Mesendoderm (in vitro differentiated cells): Measurements from ENCODE around the gene CREBBP.

Experiments
- DNase-seq: peaks from one replicate; pipeline ENCODE4 v3.0.0; 2013
- H2AK5ac ChIP-seq: 2 replicates; pipeline ENCODE4 v1.6.1; 2013; ENCODE audit warnings: low read length, inconsistent platforms
- H2BK120ac ChIP-seq: 2 replicates; pipeline ENCODE4 v1.6.1; 2013; ENCODE audit warnings: low read depth, mild to moderate bottlenecking, low read length, moderate library complexity, mixed read lengths
- H2BK15ac ChIP-seq: replicated peaks from 2 replicates; pipeline ENCODE4 v1.6.1; 2013; ENCODE audit warnings: low read depth, mild to moderate bottlenecking, moderate library complexity
- H2BK5ac ChIP-seq: 2 replicates; pipeline ENCODE4 v1.6.1; 2013; ENCODE audit warnings: low read length, inconsistent platforms
- H3K18ac ChIP-seq: 2 replicates; pipeline ENCODE4 v1.6.1; 2013; ENCODE audit warnings: mild to moderate bottlenecking, low read length, mixed read lengths
- H3K23ac ChIP-seq: one replicate; pipeline ENCODE4 v1.6.1; 2013; ENCODE audit warnings: low read length
- H3K27ac ChIP-seq: 2 replicates; pipeline ENCODE4 v1.5.1; 2013; ENCODE audit warnings: low read depth, mild to moderate bottlenecking, inconsistent platforms, low read length, moderate library complexity
- H3K27me3 ChIP-seq: 2 replicates; pipeline ENCODE4 v1.6.1; 2013; ENCODE audit warnings: low read length, control low read depth, mild to moderate bottlenecking, inconsistent platforms; ENCODE audit not compliant: insufficient read depth, poor library complexity
- H3K36me3 ChIP-seq: 2 replicates; pipeline ENCODE4 v1.6.1; 2013; ENCODE audit warnings: low read length, inconsistent platforms; ENCODE audit not compliant: control insufficient read depth, insufficient read depth
- H3K4ac ChIP-seq: one replicate; pipeline ENCODE4 v1.6.1; 2013; ENCODE audit warnings: low read depth, mild to moderate bottlenecking, low read length, moderate library complexity
- H3K4me1 ChIP-seq: 2 replicates; pipeline ENCODE4 v1.6.1; 2013; ENCODE audit warnings: low read depth, low read length, inconsistent platforms; ENCODE audit not compliant: control insufficient read depth
- H3K4me2 ChIP-seq: 2 replicates; pipeline ENCODE4 v1.6.1; 2013; ENCODE audit warnings: low read length
- H3K4me3 ChIP-seq: 2 replicates; pipeline ENCODE4 v1.5.1; 2013; ENCODE audit warnings: mild to moderate bottlenecking, low read length
- H3K56ac ChIP-seq: one replicate; pipeline ENCODE4 v1.6.1; 2013; ENCODE audit warnings: low read length
- H3K79me1 ChIP-seq: 2 replicates; pipeline ENCODE4 v1.6.1; 2013; ENCODE audit warnings: low read length, inconsistent platforms
- H3K79me2 ChIP-seq: 2 replicates; pipeline ENCODE4 v1.6.1; 2013; ENCODE audit warnings: mild to moderate bottlenecking, low read length; ENCODE audit not compliant: control insufficient read depth, insufficient read depth
- H3K9ac ChIP-seq: 2 replicates; pipeline ENCODE4 v1.6.1; 2013; ENCODE audit warnings: low read length, inconsistent platforms
- H4K5ac ChIP-seq: one replicate; pipeline ENCODE4 v1.6.1; 2013; ENCODE audit warnings: low read length
- H4K8ac ChIP-seq: one replicate; pipeline ENCODE4 v1.6.1; 2013; ENCODE audit warnings: low read depth, mild to moderate bottlenecking, control low read depth, low read length, moderate library complexity
- WGBS: extraction: QIAGEN DNeasy Blood & Tissue Kit; methylation state at CpG from one replicate; pipeline ENCODE4 v1.1.7; 2013; ENCODE audit warnings: low lambda C conversion rate, missing lambda C conversion rate; ENCODE audit not compliant: insufficient coverage; ENCODE audit errors: extremely low coverage; 5-methylcytosine and 5-hydroxymethylcytosine counted together

The CREBBP gene

GRCh38 chr16:3810818-3811217 is 69.7 kb downstream of the CREBBP start:
- H2AK5ac ChIP-seq = no peak overlapping the region
- peaks cover 34% of the 10 kb centered on the region for H3K79me1 ChIP-seq
- WGBS = no CpG with 5 or more reads among the region's 3 CpGs
- no peak overlapping the region for H2BK15ac ChIP-seq
- H3K56ac ChIP-seq = no peak overlapping the region
- H3K36me3 ChIP-seq = no peaks in the 10 kb centered on the region
- no peak overlapping the region for H3K18ac ChIP-seq
- H3K4me3 ChIP-seq = no peak overlapping the region
- H3K79me2 ChIP-seq = peaks cover 68% of the 10 kb centered on the region
- H2BK120ac ChIP-seq = no peak overlapping the region
- no peak overlapping the region for H3K4me2 ChIP-seq
- no peak overlapping the region for H3K23ac ChIP-seq
- no peak overlapping the region for H3K27ac ChIP-seq
- H3K9ac ChIP-seq = no peak overlapping the region
- H4K5ac ChIP-seq = no peak overlapping the region
- H4K8ac ChIP-seq = no peak overlapping the region
- H3K4me1 ChIP-seq = no peaks in the 10 kb centered on the region
- no peak for DNase-seq
- H3K4ac ChIP-seq = no peak overlapping the region
- H2BK5ac ChIP-seq = no peak overlapping the region
- H3K27me3 ChIP-seq = no peaks in the 10 kb centered on the region

GRCh38 chr16:3810198-3810664 is 70.3 kb downstream of the CREBBP start:
- no peak overlapping the region for H3K56ac ChIP-seq
- peaks cover 38% of the 10 kb centered on the region for H3K79me1 ChIP-seq
- DNase-seq = no peak
- no peaks in the 10 kb centered on the region for H3K36me3 ChIP-seq
- H2BK5ac ChIP-seq = no peak overlapping the region
- H3K27ac ChIP-seq = no peak overlapping the region
- no peak overlapping the region for H2AK5ac ChIP-seq
- H3K4me3 ChIP-seq = no peak overlapping the region
- WGBS = no CpG with 5 or more reads among the region's 6 CpGs
- H3K9ac ChIP-seq = no peak overlapping the region
- H4K8ac ChIP-seq = no peak overlapping the region
- no peak overlapping the region for H2BK120ac ChIP-seq
- no peaks in the 10 kb centered on the region for H3K27me3 ChIP-seq
- no peaks in the 10 kb centered on the region for H3K4me1 ChIP-seq
- no peak overlapping the region for H3K4me2 ChIP-seq
- H3K23ac ChIP-seq = no peak overlapping the region
- no peak overlapping the region for H3K18ac ChIP-seq
- H4K5ac ChIP-seq = no peak overlapping the region
- no peak overlapping the region for H2BK15ac ChIP-seq
- H3K79me2 ChIP-seq = peaks cover 71% of the 10 kb centered on the region
- H3K4ac ChIP-seq = no peak overlapping the region

- no CpG with 5 or more reads among the region's 9 CpGs for WGBS
- Histone ChIP-seq H3K36me3 (no peaks in the 10 kb centered on the region), H3K27ac (no peak overlapping the region), H3K4me2 (no peak overlapping the region), H3K4me3 (no peak overlapping the region), H3K9ac (no peak overlapping the region), H2BK5ac (no peak overlapping the region), H3K4me1 (no peaks in the 10 kb centered on the region), H2BK120ac (no peak overlapping the region), H3K4ac (no peak overlapping the region), H3K79me1 (peaks cover 35% of the 10 kb centered on the region), H3K27me3 (no peaks in the 10 kb centered on the region), H3K79me2 (peaks cover 64% of the 10 kb centered on the region), H3K23ac (no peak overlapping the region), H2BK15ac (no peak overlapping the region), H4K8ac (no peak overlapping the region), H3K56ac (no peak overlapping the region), H3K18ac (no peak overlapping the region), H4K5ac (no peak overlapping the region), H2AK5ac (no peak overlapping the region)
- no peak for DNase-seq
Observed at GRCh38 chr16:3808308-3809063, 72.0 kb downstream of the CREBBP start.

- Histone ChIP-seq H3K9ac (no peak overlapping the region), H2AK5ac (no peak overlapping the region), H3K4me3 (no peak overlapping the region), H3K18ac (no peak overlapping the region), H3K4ac (no peak overlapping the region), H2BK15ac (no peak overlapping the region), H3K4me2 (no peak overlapping the region), H2BK5ac (no peak overlapping the region), H3K27ac (no peak overlapping the region), H3K4me1 (no peaks in the 10 kb centered on the region), H4K8ac (no peak overlapping the region), H3K27me3 (no peaks in the 10 kb centered on the region), H3K56ac (no peak overlapping the region), H3K36me3 (no peaks in the 10 kb centered on the region), H3K79me1 (peaks cover 36% of the 10 kb centered on the region), H2BK120ac (no peak overlapping the region), H4K5ac (no peak overlapping the region), H3K23ac (no peak overlapping the region), H3K79me2 (peaks cover 62% of the 10 kb centered on the region)
- WGBS = no CpG with 5 or more reads among the region's 3 CpGs
- DNase-seq = no peak
Observed at GRCh38 chr16:3807425-3808123, 72.9 kb downstream of the CREBBP start.

- no peaks in the 10 kb centered on the region for H3K36me3 ChIP-seq
- H3K27me3 ChIP-seq = no peaks in the 10 kb centered on the region
- no peak overlapping the region for H2BK5ac ChIP-seq
- H2BK120ac ChIP-seq = no peak overlapping the region
- H3K4me2 ChIP-seq = no peak overlapping the region
- no peak overlapping the region for H2BK15ac ChIP-seq
- H3K4me1 ChIP-seq = no peaks in the 10 kb centered on the region
- H3K79me1 ChIP-seq = peaks cover 33% of the 10 kb centered on the region
- H3K4ac ChIP-seq = no peak overlapping the region
- no peak overlapping the region for H3K27ac ChIP-seq
- peaks cover 63% of the 10 kb centered on the region for H3K79me2 ChIP-seq
- no peak overlapping the region for H3K23ac ChIP-seq
- no peak overlapping the region for H3K9ac ChIP-seq
- WGBS = no CpG with 5 or more reads among the region's 7 CpGs
- H3K56ac ChIP-seq = no peak overlapping the region
- H3K4me3 ChIP-seq = no peak overlapping the region
- H4K5ac ChIP-seq = no peak overlapping the region
- H4K8ac ChIP-seq = no peak overlapping the region
- no peak for DNase-seq
- H2AK5ac ChIP-seq = no peak overlapping the region
- H3K18ac ChIP-seq = no peak overlapping the region
Observed at GRCh38 chr16:3804426-3805016, 76.0 kb downstream of the CREBBP start.
